AG04450 (cell line): ENCODE measurements around the gene SH3PXD2B. TPM values are rescaled to one million over a fixed set of nuclear protein-coding genes. Genes with fewer than 3 reads are reported as not detected.

ENCODE experiments used
- CTCF ChIA-PET: fragments of 300-600, 350-600 bp; formaldehyde crosslinking; extraction: SDS; loops from one replicate; lab custom pipeline; 2022; ENCODE audit warnings: antibody characterized with exemption, inconsistent platforms; lab: Charles Lee
- POLR2A ChIA-PET: fragments of 350-600 bp; formaldehyde crosslinking; extraction: SDS; loops from one replicate; lab custom pipeline; 2021; ENCODE audit warnings: antibody characterized with exemption, inconsistent platforms; lab: Yijun Ruan, JAX
- DNase-seq: peaks from one replicate; pipeline ENCODE4 v3.0.0-alpha.2; 2011; ENCODE audit warnings: low read depth, low spot score
- H3K27ac ChIP-seq: one replicate; pipeline ENCODE4 v1.5.1; 2012; ENCODE audit warnings: low read depth, low read length, control low read depth
- H3K27me3 ChIP-seq: one replicate; pipeline ENCODE4 v1.6.0; 2012; ENCODE audit warnings: low read length; ENCODE audit not compliant: control insufficient read depth, insufficient read depth
- H3K4me3 ChIP-seq: 2 replicates; pipeline ENCODE4 v1.5.1; 2011; ENCODE audit warnings: mild to moderate bottlenecking, low read depth, low read length, control low read depth
- H3K9me3 ChIP-seq: 2 replicates; pipeline ENCODE4 v1.5.1; 2012; ENCODE audit warnings: low read length; ENCODE audit not compliant: control insufficient read depth, insufficient read depth
- CTCF ChIP-seq: IDR thresholded peaks from 2 replicates; pipeline ENCODE4 v1.5.1; 2011; ENCODE audit warnings: low read depth, low read length, control low read depth, inconsistent platforms
- polyA plus RNA-seq: library from polyadenylated mRNA; depleted of rRNA; stranded (reverse); fragments of >200 nt; gene quantifications from 2 replicates; pipeline ENCODE4 v1.2.3, GENCODE V29; 2011

SH3PXD2B gene
- polyA plus RNA-seq, 1 experiment: 39.1 TPM

DNA sequence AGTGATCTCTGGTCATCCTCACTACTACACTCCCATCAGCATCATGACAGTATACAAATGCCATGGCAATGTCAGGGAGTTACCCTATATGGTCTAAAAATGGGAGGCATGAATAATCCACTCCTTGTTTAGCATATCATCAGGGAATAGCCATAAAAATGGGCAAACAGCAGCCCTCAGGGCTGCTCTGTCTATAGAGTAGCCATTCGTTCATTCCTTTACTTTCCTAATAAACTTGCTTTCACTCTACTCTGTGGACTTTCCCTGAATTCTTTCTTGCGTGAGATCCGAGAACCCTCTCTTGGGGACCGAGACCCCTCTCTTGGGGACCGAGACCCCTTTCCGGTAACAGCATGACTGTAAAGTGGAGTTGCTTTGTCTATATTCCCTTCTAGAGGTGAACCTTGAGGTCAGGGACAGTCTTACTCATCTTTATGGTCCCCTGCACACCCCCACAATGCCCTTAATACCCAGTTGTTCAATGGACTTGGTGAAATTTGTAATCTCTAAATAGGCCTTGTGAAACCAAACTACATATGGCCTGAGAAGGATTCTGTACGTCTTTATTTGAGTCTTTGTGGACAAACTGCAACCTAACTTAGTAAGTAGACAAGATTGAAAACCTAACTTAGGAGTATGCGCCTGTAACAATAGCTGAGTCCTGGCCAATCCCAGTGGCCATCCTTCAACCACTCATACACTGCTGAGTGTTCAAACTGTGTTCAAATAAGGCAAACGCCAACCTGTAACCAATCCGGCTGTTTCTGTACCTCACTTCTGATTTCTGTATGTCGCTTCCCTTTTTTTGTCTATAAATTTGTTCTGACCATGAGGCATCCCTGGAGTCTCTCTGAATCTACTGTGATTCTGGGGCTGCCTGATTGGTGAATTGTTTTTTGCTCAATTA is 138.5 kb downstream of the SH3PXD2B start:
- Histone ChIP-seq H3K27me3 (peaks cover 2% of the 10 kb centered on the region), H3K4me3 (no peak overlapping the region), H3K9me3 (no peaks in the 10 kb centered on the region), H3K27ac (no peak overlapping the region)
- CTCF ChIA-PET: interaction anchor here (0.6 kb wide), 2 partner anchors 63 to 257 kb away, joined by 3 read pairs; no protein-coding TSS in a partner anchor
- no peak for DNase-seq
- no peak for TF ChIP-seq CTCF
- POLR2A ChIA-PET: no interaction called here

GRCh38 chr5:172313915-172314314 is 140.4 kb downstream of the SH3PXD2B start:
- no peaks in the 10 kb centered on the region for H3K9me3 ChIP-seq
- no peak for TF ChIP-seq CTCF
- ChIA-PET CTCF (interaction anchor here (0.7 kb wide), 1 partner anchor 1105 kb away, joined by 4 read pairs; no protein-coding TSS in a partner anchor), POLR2A (no interaction called here)
- H3K27ac ChIP-seq: no peak overlapping the region
- no peak for DNase-seq
- H3K4me3 ChIP-seq: no peak overlapping the region
- H3K27me3 ChIP-seq: peaks cover 2% of the 10 kb centered on the region

GRCh38 chr5:172312286-172312685 is 142.0 kb downstream of the SH3PXD2B start:
- POLR2A ChIA-PET: no interaction called here
- no peak for TF ChIP-seq CTCF
- H3K27ac ChIP-seq: no peak overlapping the region
- DNase-seq: no peak
- no peaks in the 10 kb centered on the region for H3K9me3 ChIP-seq
- H3K27me3 ChIP-seq: peaks cover 2% of the 10 kb centered on the region
- no peak overlapping the region for H3K4me3 ChIP-seq
- CTCF ChIA-PET: no interaction called here

DNA sequence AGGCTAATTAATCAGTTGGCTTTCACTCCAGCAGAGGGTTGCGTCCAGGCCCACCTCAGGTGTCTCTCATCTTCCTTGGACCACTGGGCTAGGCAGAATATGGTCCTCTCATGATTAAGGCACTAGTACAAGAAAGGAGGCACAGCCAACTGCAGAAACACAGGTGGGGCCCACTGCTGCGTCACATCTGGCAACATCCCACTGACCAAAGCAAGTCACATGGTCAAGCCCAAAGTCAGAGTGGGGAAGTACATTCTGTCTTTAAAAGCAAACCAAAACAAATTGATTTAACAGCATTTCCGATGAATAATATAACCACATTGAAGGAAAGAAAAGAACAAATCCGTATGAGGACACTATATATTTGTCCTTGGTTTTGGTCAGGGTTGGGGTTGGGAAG is 142.7 kb downstream of the SH3PXD2B start:
- H3K27ac ChIP-seq: no peak overlapping the region
- no peak for DNase-seq
- ChIA-PET CTCF (no interaction called here), POLR2A (no interaction called here)
- H3K9me3 ChIP-seq: no peaks in the 10 kb centered on the region
- no peak overlapping the region for H3K4me3 ChIP-seq
- TF ChIP-seq CTCF: no peak
- peaks cover 2% of the 10 kb centered on the region for H3K27me3 ChIP-seq

GRCh38 chr5:172311026-172311425 is 143.3 kb downstream of the SH3PXD2B start:
- no peak for DNase-seq
- Histone ChIP-seq H3K27ac (no peak overlapping the region), H3K9me3 (no peaks in the 10 kb centered on the region), H3K4me3 (no peak overlapping the region), H3K27me3 (peaks cover 2% of the 10 kb centered on the region)
- ChIA-PET CTCF (no interaction called here), POLR2A (no interaction called here)
- no peak for TF ChIP-seq CTCF
